ENCODE measurements around the gene RPGR. TPM values are rescaled to one million over a fixed set of nuclear protein-coding genes. Genes with fewer than 3 reads are reported as not detected.

RPGR gene
- total and polyA plus RNA-seq, 2 experiments from 2014 or later: 7.4 to 36.3 TPM

- TF ChIP-seq, protein P1, sequence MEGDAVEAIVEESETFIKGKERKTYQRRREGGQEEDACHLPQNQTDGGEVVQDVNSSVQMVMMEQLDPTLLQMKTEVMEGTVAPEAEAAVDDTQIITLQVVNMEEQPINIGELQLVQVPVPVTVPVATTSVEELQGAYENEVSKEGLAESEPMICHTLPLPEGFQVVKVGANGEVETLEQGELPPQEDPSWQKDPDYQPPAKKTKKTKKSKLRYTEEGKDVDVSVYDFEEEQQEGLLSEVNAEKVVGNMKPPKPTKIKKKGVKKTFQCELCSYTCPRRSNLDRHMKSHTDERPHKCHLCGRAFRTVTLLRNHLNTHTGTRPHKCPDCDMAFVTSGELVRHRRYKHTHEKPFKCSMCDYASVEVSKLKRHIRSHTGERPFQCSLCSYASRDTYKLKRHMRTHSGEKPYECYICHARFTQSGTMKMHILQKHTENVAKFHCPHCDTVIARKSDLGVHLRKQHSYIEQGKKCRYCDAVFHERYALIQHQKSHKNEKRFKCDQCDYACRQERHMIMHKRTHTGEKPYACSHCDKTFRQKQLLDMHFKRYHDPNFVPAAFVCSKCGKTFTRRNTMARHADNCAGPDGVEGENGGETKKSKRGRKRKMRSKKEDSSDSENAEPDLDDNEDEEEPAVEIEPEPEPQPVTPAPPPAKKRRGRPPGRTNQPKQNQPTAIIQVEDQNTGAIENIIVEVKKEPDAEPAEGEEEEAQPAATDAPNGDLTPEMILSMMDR (conservative IDR thresholded peaks at IDR 0.05; ENCODE audit: low read depth in 2 of 2): no peak
- TF ChIP-seq STAT1 (IDR thresholded peaks at IDR 0.05; ENCODE audit: unreplicated experiment): no peak
Measured at GRCh38 chrX:38233891-38234667, 93.2 kb downstream of the RPGR start (continued).

GRCh38 chrX:38232079-38232686, 95.1 kb downstream of the RPGR start:
- H3K27me3 ChIP-seq (ENCODE audit: insufficient read depth): no peaks in the 10 kb centered on the region
- no peaks in the 10 kb centered on the region for H3K4me1 ChIP-seq (ENCODE audit: insufficient read depth)
- H3F3A ChIP-seq (replicated peaks; ENCODE audit: low read depth): no peaks in the 10 kb centered on the region
- Mint-ChIP-seq H3K27me3 (ENCODE audit: insufficient read depth, low read depth, poor library complexity) (no peaks in the 10 kb centered on the region), H3K4me1 (peaks cover 10% of the 10 kb centered on the region; the same call in 2 of the 3 replicates), H3K27ac (no peak overlapping the region; the same call in 1 of the 2 replicates), H3K4me3 (no peak overlapping the region), H3K9me3 (no peaks in the 10 kb centered on the region), H3K36me3 (ENCODE audit: low read depth) (no peaks in the 10 kb centered on the region)
- H3K4me3 ChIP-seq: no peak overlapping the region
- no peaks in the 10 kb centered on the region for H3K36me3 ChIP-seq (ENCODE audit: insufficient read depth)
- no peaks in the 10 kb centered on the region for H3K79me2 ChIP-seq (replicated peaks; ENCODE audit: insufficient read depth)
- no peaks in the 10 kb centered on the region for H3K9me2 ChIP-seq (ENCODE audit: insufficient read depth)
- no peak overlapping the region for H3K27ac ChIP-seq (ENCODE audit: low read depth)
- H2AFZ ChIP-seq: no peak overlapping the region
- DNase-seq (ENCODE audit: low spot score) (no peak), ATAC-seq (no peak)
- H3K4me2 ChIP-seq: no peak overlapping the region
- H4K20me1 ChIP-seq (replicated peaks; ENCODE audit: insufficient read depth): no peaks in the 10 kb centered on the region
- no peak for TF ChIP-seq STAT1 (IDR thresholded peaks at IDR 0.05; ENCODE audit: unreplicated experiment)
- no peak for TF ChIP-seq NANOG (IDR thresholded peaks at IDR 0.05; ENCODE audit: borderline replicate concordance)
- TF ChIP-seq, protein P2, sequence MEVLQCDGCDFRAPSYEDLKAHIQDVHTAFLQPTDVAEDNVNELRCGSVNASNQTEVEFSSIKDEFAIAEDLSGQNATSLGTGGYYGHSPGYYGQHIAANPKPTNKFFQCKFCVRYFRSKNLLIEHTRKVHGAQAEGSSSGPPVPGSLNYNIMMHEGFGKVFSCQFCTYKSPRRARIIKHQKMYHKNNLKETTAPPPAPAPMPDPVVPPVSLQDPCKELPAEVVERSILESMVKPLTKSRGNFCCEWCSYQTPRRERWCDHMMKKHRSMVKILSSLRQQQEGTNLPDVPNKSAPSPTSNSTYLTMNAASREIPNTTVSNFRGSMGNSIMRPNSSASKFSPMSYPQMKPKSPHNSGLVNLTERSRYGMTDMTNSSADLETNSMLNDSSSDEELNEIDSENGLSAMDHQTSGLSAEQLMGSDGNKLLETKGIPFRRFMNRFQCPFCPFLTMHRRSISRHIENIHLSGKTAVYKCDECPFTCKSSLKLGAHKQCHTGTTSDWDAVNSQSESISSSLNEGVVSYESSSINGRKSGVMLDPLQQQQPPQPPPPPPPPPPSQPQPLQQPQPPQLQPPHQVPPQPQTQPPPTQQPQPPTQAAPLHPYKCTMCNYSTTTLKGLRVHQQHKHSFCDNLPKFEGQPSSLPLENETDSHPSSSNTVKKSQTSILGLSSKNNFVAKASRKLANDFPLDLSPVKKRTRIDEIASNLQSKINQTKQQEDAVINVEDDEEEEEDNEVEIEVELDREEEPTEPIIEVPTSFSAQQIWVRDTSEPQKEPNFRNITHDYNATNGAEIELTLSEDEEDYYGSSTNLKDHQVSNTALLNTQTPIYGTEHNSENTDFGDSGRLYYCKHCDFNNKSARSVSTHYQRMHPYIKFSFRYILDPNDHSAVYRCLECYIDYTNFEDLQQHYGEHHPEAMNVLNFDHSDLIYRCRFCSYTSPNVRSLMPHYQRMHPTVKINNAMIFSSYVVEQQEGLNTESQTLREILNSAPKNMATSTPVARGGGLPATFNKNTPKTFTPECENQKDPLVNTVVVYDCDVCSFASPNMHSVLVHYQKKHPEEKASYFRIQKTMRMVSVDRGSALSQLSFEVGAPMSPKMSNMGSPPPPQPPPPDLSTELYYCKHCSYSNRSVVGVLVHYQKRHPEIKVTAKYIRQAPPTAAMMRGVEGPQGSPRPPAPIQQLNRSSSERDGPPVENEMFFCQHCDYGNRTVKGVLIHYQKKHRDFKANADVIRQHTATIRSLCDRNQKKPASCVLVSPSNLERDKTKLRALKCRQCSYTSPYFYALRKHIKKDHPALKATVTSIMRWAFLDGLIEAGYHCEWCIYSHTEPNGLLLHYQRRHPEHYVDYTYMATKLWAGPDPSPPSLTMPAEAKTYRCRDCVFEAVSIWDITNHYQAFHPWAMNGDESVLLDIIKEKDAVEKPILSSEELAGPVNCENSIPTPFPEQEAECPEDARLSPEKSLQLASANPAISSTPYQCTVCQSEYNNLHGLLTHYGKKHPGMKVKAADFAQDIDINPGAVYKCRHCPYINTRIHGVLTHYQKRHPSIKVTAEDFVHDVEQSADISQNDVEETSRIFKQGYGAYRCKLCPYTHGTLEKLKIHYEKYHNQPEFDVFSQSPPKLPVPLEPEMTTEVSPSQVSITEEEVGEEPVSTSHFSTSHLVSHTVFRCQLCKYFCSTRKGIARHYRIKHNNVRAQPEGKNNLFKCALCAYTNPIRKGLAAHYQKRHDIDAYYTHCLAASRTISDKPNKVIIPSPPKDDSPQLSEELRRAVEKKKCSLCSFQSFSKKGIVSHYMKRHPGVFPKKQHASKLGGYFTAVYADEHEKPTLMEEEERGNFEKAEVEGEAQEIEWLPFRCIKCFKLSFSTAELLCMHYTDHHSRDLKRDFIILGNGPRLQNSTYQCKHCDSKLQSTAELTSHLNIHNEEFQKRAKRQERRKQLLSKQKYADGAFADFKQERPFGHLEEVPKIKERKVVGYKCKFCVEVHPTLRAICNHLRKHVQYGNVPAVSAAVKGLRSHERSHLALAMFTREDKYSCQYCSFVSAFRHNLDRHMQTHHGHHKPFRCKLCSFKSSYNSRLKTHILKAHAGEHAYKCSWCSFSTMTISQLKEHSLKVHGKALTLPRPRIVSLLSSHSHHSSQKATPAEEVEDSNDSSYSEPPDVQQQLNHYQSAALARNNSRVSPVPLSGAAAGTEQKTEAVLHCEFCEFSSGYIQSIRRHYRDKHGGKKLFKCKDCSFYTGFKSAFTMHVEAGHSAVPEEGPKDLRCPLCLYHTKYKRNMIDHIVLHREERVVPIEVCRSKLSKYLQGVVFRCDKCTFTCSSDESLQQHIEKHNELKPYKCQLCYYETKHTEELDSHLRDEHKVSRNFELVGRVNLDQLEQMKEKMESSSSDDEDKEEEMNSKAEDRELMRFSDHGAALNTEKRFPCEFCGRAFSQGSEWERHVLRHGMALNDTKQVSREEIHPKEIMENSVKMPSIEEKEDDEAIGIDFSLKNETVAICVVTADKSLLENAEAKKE (CRISPR knock-in tag; IDR thresholded peaks at IDR 0.05): no peak
- TF ChIP-seq, protein P3, sequence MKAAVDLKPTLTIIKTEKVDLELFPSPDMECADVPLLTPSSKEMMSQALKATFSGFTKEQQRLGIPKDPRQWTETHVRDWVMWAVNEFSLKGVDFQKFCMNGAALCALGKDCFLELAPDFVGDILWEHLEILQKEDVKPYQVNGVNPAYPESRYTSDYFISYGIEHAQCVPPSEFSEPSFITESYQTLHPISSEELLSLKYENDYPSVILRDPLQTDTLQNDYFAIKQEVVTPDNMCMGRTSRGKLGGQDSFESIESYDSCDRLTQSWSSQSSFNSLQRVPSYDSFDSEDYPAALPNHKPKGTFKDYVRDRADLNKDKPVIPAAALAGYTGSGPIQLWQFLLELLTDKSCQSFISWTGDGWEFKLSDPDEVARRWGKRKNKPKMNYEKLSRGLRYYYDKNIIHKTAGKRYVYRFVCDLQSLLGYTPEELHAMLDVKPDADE (IDR thresholded peaks at IDR 0.05): no peak
- no peak for TF ChIP-seq CREB1 (CRISPR knock-in tag; IDR thresholded peaks at IDR 0.05; ENCODE audit: low read depth)
- no peak for TF ChIP-seq EZH2 (IDR thresholded peaks at IDR 0.05; ENCODE audit: low read depth, unreplicated experiment)
- TF ChIP-seq JUNB (IDR thresholded peaks at IDR 0.05; ENCODE audit: unreplicated experiment): no peak
- TF ChIP-seq ZNF114 (CRISPR knock-in tag; IDR thresholded peaks at IDR 0.05): no peak
- TF ChIP-seq POLR2AphosphoS5 (IDR thresholded peaks at IDR 0.05; ENCODE audit: low read depth): no peak
- TF ChIP-seq EZH2phosphoT487 (IDR thresholded peaks at IDR 0.05; ENCODE audit: unreplicated experiment): no peak
- TF ChIP-seq, protein P1 (conservative IDR thresholded peaks at IDR 0.05; ENCODE audit: low read depth in 2 of 2): no peak
- no peak for TF ChIP-seq ZNF331 (CRISPR knock-in tag; IDR thresholded peaks at IDR 0.05; ENCODE audit: low read depth)
